ENCODE results near the gene FAM25G. TPM values are rescaled to one million over a fixed set of nuclear protein-coding genes. Genes with fewer than 3 reads are reported as not detected.
"Not testable (repeated sequence)": the region's sequence is repeated elsewhere in the genome, so short reads cannot be mapped to it uniquely, and the experiment has no call there.

Gene FAM25G
- total RNA-seq, 1 donor from 2014 or later = not detected

- Histone ChIP-seq H3K9me3 (no peaks in the 10 kb centered on the region), H3K27ac (no peak overlapping the region), H3K27me3 (ENCODE audit: low read depth) (peaks cover 4% of the 10 kb centered on the region), H3K4me3 (no peak overlapping the region), H3K4me1 (no peaks in the 10 kb centered on the region), H3K36me3 (no peaks in the 10 kb centered on the region)
- TF ChIP-seq CTCF (IDR thresholded peaks at IDR 0.05) = no peak
- DNase-seq (peak; percentile 28), ATAC-seq (no peak)
- intact Hi-C loops (cut with DNase I) = no loop called here
Observed at GRCh38 chr10:47456079-47456785, 35.3 kb downstream of the FAM25G start.

GRCh38 chr10:47455350-47456078 lies 36.0 kb downstream of the FAM25G start:
- intact Hi-C loops (cut with DNase I); DNase-seq: not testable (repeated sequence)

DNA sequence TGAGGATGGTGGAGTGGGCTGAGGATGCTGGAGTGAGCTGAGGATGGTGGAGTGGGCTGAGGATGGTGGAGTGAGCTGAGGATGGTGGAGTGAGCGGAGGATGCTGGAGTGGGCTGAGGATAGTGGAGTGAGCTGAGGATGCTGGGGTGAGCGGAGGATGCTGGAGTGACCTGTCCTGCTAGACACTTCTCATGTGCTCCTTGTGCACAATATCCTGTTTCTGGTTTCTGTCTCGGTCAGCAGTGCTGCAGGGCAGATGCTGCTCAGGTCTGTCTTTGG lies 36.8 kb downstream of the FAM25G start:
- TF ChIP-seq CTCF (IDR thresholded peaks at IDR 0.05) = no peak
- no peaks in the 10 kb centered on the region for H3K9me3 ChIP-seq
- no peaks in the 10 kb centered on the region for H3K36me3 ChIP-seq
- H3K27ac ChIP-seq = no peak overlapping the region
- H3K4me3 ChIP-seq = no peak overlapping the region
- DNase-seq (no peak), ATAC-seq (no peak)
- intact Hi-C loops (cut with DNase I) = no loop called here
- H3K4me1 ChIP-seq = no peaks in the 10 kb centered on the region
- H3K27me3 ChIP-seq (ENCODE audit: low read depth) = peaks cover 4% of the 10 kb centered on the region

More at GRCh38 chr10:47455350-47456078, 36.0 kb downstream of the FAM25G start:
- not testable (repeated sequence) for H3K36me3 ChIP-seq; H3K27ac ChIP-seq; H3K27me3 ChIP-seq (ENCODE audit: low read depth); H3K4me3 ChIP-seq; H3K9me3 ChIP-seq; H3K4me1 ChIP-seq; ATAC-seq

GRCh38 chr10:47454008-47454779 lies 37.3 kb downstream of the FAM25G start:
- Histone ChIP-seq H3K4me1 (no peaks in the 10 kb centered on the region), H3K36me3 (no peaks in the 10 kb centered on the region), H3K27me3 (ENCODE audit: low read depth) (peaks cover 4% of the 10 kb centered on the region), H3K4me3 (no peak overlapping the region), H3K27ac (no peak overlapping the region), H3K9me3 (no peaks in the 10 kb centered on the region)
- ATAC-seq (no peak), DNase-seq (peak; percentile 27)
- TF ChIP-seq CTCF (IDR thresholded peaks at IDR 0.05) = no peak
- intact Hi-C loops (cut with DNase I) = no loop called here

DNA sequence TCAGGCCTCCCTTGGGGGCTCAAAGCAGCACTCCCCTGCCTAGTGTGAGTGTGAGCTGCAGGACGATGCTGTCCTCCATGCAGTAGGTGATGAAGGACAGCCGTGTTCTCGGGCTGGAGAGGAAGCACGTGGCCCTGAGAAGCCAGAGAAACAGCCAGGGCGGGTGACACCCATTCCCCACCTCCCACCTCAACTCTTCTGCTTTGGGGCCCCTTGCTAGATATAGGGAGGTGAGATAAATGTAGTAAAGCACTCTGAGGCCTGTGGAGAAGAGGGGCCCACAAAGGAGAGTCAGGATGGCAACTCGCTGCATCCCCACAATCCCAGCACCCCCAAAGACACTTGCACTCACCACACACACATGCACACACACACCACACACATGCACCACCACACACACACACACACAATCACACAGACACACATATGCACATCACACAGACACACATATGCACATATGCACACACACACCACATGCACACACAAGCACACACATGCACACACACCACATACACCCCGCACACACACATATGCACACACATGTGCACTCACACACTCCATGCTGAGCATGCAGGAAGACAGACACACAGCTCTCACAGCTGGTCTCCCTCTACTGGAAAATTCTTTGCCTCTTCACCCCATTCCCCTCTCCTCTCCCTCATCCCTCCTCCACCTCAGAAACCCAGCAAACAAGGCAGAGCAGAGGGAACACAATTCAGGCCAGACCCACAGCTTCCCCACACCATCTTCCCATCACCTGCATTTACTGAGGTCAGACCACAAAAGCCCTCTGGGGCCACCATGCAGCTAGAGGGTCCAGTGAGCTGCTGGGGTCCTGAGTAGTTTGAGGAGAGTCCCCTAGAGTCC lies 38.1 kb downstream of the FAM25G start:
- Histone ChIP-seq H3K4me3 (no peak overlapping the region), H3K9me3 (no peaks in the 10 kb centered on the region), H3K27ac (no peak overlapping the region), H3K4me1 (no peaks in the 10 kb centered on the region), H3K27me3 (ENCODE audit: low read depth) (peaks cover 4% of the 10 kb centered on the region), H3K36me3 (no peaks in the 10 kb centered on the region)
- ATAC-seq = no peak
- DNase-seq = no peak
- TF ChIP-seq CTCF (IDR thresholded peaks at IDR 0.05) = no peak
- intact Hi-C loops (cut with DNase I) = no loop called here
